GM18498 (cell line): ENCODE results near the gene VTI1A.

Experiments used
- ATAC-seq: cut with Tn5 transposase; IDR thresholded peaks from one replicate; pipeline ENCODE4 v1.9.1; 2021; ENCODE audit warnings: mild to moderate bottlenecking, moderate library complexity; ENCODE audit not compliant: unreplicated experiment

VTI1A gene

DNA sequence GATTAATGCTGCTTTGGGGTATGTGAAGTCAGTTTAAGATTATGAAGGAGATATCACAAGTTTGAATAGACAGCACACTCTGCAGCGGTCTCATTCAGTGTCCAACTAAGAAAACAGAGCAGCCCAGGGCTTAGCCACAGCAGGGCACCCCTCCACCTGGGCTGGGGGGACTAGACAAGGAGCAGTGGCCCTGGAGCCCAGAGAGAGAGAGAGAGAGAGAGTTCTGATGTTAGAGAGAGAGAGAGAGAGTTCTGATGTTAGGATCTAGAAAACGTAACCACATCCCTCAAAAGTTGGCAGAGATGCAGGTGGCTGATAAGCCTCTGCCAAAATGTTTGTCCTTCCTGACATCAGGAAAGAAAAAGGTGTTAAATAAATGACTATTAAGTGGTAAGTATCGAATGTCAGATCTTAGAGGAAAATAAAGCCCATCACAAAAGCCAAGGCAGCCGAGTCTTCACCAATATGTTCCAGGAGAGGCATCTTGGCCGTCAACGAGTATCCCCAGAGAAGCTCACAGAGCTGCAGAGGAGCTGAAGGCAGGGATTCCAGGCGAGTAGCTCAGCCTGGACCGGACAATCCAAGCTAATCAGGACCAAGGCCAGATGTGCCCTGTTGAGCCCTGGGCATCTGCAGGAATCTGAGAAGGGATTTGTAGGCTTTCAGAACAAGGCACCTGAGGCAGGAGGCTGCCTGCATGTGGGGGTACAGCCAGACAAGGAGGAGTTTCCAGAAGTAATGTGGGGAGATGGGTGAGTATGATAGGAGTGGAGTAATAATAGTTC is 352.9 kb downstream of the VTI1A start:
- no peak for ATAC-seq

- ATAC-seq: no peak
Observed at GRCh38 chr10:112801004-112801403, 354.0 kb downstream of the VTI1A start.

- no peak for ATAC-seq
Observed at GRCh38 chr10:112801748-112802147, 354.7 kb downstream of the VTI1A start.

GRCh38 chr10:112802411-112803022 is 355.5 kb downstream of the VTI1A start:
- ATAC-seq: no peak

DNA sequence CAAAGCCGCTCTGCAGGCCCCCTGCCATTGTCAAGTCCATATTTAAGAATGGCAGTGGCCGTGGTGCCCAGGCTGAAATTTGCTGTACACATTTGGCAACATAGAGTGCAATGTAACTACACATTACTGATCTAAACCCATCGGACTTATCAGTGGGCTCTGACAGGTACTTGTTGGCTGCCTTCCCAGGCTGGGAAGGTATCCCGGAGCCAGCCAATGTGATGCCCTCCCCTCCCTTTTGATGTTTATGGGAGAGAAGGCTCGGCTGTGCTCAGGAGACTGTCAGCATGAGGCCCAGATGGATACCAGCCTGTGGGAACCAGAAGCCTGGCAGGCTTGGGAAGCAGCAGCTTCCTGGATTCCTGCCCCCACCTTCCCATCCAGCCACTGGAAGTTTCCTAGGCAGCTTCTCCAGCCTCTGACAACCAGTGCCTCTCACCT is 357.0 kb downstream of the VTI1A start:
- ATAC-seq: no peak

DNA sequence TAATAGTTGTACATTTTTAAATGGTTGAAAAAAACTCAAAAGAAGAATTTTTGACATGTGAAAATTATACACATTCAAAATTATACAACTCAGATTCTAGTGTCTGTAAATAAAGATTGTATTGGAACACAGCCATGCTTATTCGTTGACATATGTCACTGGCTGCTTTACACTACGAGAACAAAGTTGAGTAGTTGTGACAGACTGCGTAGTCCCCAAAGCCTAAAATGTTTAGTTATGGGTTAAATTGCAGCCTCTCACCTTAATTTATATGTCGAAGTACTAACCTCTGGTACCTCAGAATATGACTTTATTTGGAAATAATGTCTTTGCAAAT is 358.2 kb downstream of the VTI1A start:
- ATAC-seq: no peak

GRCh38 chr10:112805701-112806100 is 358.7 kb downstream of the VTI1A start:
- ATAC-seq: no peak

- no peak for ATAC-seq
Observed at GRCh38 chr10:112807013-112807412, 360.0 kb downstream of the VTI1A start.

GRCh38 chr10:112809736-112810135 is 362.7 kb downstream of the VTI1A start:
- no peak for ATAC-seq

- ATAC-seq: no peak
Observed at GRCh38 chr10:112810711-112811151, 363.7 kb downstream of the VTI1A start.

DNA sequence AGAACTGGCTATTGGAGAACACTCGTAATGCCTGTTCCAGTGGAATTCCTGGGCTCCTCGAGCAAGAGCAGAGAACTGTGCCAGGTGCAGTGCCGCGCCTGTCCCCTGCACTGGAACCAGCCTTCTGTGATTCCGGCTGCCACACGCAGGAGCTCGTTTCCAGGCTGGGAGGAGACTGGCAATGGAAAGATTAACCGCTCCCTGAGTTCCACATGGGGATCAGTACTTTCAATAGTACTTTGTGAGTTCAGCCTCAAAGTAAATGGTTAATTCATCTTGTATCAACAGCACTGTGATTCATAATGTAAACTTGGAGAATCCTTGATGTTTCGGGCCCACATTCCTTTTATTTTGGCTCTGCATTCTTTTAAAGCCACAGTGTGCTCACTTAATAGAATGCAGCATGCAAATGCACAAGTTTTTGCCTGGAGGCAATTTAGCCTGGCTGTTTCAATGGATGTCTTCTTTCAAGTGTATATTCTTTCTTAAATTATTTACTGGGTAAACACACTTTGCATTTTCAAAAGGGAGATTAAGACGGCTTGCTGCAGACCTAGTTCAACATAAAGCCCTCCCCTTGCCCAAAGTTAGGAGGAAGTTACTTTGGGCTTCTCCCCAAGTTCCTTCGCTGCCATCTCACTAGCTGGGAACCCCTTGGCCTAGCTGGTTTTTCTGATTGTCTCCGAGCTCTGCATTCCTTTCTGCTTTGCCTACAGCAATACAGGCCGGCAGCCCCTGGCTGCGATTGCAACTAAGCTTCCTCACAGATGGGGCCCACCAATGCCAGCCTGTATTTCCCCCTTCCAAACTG is 364.9 kb downstream of the VTI1A start:
- no peak for ATAC-seq

GRCh38 chr10:112812586-112812985 is 365.6 kb downstream of the VTI1A start:
- no peak for ATAC-seq

DNA sequence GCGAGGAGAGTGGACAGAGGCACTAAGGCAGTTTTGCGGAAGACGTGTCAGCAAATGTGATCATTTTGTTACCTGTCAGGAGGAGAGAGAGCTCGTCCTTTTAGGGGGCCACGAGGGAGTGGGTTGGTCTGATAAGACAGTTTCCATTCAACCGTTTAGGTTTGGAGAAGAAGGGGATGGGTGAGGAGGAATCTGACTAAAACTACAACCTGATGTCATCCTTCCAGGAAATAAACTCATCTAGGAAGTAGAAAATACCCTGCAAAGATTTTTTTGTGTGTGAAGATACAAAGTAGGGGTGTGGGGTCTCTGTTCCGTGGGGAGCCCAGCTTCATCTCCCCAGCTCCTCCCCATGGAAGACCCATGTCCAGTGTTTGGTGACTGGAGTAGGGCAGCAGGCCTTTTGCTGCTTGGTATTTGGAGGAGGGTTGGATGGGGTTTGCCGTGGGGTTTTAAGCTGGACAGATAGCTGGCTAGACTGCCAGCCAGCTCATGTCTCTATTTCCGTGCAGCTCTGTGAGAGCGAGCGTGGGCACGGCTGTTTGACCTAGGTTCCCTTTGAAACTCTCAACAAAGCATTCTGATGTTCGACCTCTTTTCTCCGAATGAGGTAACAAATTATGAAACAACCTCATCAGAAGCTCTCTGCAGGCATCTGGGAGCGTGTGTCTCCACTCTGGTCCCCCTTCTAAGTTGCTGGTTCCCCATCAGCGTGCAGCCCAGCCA is 367.0 kb downstream of the VTI1A start:
- no peak for ATAC-seq

DNA sequence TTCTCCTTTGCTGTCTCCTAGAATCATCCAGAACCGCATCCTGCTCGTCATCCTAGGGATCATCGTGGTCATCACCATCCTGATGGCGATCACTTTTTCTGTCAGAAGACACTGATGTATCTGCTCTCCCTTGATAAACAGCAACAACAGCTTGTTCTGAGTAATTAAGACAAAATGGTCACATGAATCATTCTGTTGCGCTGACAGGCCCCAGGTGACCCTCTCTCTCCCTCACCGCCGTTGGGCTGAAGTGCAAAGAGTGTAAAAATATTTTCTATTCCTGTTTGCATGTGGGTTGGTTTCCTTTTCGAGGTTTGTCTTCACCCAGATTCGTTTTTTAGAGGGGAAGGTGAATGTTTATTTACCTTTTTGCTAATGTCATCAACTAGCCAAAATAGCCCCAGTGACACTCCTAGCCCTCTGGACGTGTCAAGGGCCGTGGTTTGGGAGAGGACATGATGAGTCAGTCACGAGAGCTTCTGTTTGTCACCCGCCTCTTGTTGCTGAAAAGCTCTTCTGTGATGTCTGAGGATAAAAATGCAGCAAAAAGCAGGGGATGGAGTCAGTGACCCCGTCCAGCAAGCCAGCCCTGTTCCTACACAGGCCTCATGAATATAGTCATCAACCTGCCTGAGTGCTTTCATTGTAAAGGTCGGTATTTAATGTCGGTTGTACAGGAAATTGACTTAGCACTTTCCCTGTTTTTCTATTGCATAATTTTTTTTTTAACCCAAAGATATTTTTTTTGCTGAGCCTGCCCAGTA is 368.4 kb downstream of the VTI1A start:
- ATAC-seq: no peak

DNA sequence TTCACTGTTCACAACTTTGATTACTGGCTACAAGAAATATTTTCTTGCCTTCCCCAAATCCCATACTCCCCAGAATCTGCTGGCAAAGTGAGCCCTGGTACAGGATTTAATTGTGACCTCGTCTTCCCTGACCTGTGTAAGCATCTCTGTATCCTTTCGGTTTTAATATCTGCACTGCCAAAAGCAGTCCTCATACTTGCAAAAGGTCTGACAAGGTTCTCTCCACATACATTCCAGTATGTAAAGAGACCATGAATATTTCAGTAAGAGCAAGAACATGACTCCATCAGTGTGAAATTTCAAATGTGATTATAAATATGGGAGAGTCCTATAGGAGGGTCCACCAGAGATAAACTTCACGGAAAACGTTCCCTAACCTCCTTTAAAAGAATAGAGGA is 369.0 kb downstream of the VTI1A start:
- no peak for ATAC-seq

DNA sequence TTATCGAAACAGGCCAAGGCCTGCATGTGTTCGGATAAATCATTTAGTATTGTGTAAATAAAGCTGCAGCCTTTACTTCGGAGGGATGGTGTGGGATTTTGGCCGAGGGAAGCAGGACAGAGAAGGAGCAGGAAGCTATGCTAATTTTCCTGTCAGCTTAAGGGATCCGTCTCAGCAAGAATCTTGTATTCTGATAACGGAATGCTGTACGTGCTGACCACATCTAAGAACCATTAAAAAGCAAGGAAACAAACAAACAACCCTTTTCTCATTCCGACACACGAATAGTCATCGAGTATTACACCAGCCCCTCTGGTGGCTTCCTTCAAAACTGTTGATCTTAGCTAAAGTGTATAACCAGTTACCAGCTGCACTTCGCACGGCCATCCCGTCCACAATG is 369.9 kb downstream of the VTI1A start:
- no peak for ATAC-seq

DNA sequence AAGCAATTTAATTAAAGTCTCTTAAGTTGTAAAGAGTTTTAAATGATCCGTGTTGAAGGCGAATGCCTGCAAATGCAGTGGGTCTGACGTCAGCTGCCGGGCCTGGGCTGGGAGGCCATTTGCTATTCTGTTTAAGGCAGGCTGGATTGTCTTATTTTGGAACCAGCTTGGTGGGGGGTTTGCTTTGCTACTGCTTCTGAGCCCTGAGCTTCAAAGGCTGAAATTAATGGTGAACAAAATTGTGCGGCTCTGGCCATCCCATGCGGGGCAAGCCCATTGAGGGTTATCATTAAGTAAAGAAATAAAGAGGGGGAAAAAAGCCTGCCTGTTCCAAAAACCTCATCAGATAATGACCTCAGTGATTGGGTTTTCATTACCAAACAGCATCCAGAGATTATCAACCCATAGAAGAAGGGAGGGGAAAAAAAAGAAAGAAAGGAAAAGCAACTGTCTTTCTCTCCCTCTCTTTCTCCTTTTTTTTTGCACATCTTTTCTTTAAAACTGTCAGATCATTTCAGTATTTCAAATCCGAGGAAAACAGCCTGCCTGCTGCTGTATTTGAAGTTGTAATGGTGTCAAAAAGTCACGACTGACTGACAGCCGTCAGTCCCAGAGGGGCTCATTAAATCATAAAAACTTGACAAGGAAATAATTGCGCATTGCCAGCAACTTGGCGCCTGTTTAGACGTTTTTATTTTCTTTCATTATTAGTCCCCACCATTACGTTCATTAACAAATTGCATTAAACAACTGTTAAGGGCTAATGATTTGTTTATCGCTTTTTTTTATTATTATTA is 371.2 kb downstream of the VTI1A start:
- no peak for ATAC-seq

- no peak for ATAC-seq
Observed at GRCh38 chr10:112819231-112819630, 372.2 kb downstream of the VTI1A start.

DNA sequence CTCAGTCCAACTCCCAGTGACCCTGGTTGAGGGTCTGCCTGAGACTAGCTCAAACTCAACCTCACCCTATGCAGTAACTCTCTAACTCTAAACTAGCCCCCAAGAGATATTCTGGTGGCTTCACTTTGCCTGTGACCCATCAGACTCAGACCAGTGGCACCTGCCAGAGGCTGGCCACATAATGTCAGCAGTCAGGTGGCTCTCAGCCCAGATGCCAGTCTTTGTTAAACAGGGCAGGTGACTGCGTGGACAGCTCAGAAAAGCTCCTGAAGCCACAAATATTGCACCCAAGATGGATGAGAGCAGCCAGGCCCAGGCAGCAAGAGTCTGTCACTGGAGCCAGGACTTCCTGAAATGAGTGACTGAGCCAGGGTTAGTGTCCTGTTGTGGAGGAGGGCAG is 373.3 kb downstream of the VTI1A start:
- no peak for ATAC-seq

GRCh38 chr10:112821038-112821437 is 374.0 kb downstream of the VTI1A start:
- no peak for ATAC-seq
